Astrocyte (in vitro differentiated cells and primary cell): ENCODE measurements around the gene CDH26.

ENCODE experiments used
- EZH2 ChIP-seq: IDR thresholded peaks from 2 replicates; pipeline ENCODE4 v1.6.1; 2012; ENCODE audit warnings: mild to moderate bottlenecking, low read length, inconsistent platforms; ENCODE audit not compliant: insufficient read depth
- TF ChIP-seq, protein P1 (sequence below): IDR thresholded peaks from 2 replicates; pipeline ENCODE4 v1.5.1; 2011; ENCODE audit warnings: low read depth, mild to moderate bottlenecking, inconsistent platforms, low read length, moderate library complexity; ENCODE audit not compliant: insufficient read depth

DNA sequence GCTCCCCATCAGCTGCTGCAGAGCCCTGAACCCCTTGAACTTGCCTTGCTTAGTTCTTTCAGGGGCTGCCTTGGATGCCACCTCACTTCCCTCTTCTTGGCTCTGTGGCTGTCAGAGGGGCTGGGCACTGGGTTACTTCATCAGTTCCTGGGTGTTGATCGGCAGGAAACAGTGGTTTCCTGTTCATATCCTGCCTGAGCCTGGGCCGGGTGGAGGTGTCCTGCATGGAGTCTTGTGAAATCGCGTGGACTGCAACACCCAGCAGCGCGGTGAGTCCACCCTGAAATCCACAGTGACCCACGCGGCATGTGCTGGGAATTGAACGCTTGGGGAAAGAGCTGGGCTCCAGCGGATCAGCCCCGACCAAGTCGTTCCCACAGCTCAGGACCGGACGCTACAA, 97.5 kb downstream of the CDH26 start:
- TF ChIP-seq, protein P1, sequence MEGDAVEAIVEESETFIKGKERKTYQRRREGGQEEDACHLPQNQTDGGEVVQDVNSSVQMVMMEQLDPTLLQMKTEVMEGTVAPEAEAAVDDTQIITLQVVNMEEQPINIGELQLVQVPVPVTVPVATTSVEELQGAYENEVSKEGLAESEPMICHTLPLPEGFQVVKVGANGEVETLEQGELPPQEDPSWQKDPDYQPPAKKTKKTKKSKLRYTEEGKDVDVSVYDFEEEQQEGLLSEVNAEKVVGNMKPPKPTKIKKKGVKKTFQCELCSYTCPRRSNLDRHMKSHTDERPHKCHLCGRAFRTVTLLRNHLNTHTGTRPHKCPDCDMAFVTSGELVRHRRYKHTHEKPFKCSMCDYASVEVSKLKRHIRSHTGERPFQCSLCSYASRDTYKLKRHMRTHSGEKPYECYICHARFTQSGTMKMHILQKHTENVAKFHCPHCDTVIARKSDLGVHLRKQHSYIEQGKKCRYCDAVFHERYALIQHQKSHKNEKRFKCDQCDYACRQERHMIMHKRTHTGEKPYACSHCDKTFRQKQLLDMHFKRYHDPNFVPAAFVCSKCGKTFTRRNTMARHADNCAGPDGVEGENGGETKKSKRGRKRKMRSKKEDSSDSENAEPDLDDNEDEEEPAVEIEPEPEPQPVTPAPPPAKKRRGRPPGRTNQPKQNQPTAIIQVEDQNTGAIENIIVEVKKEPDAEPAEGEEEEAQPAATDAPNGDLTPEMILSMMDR: no peak
- no peak for TF ChIP-seq EZH2
